AG09309 (cell line): ENCODE data around the gene NFKB2.

ENCODE experiments used
- DNase-seq: peaks from one replicate; pipeline ENCODE4 v3.0.0-alpha.2; 2010; ENCODE audit warnings: low read depth
- H3K4me3 ChIP-seq: 2 replicates; pipeline ENCODE4 v1.5.1; 2011; ENCODE audit warnings: mild to moderate bottlenecking, low read depth, low read length, moderate library complexity; ENCODE audit not compliant: control insufficient read depth
- TF ChIP-seq, protein P1 (sequence below): IDR thresholded peaks from 2 replicates; pipeline ENCODE4 v1.5.1; 2011; ENCODE audit warnings: mild to moderate bottlenecking, low read depth, low read length, inconsistent platforms; ENCODE audit not compliant: insufficient read depth, control insufficient read depth; ENCODE audit errors: missing control alignments

The NFKB2 gene

DNA sequence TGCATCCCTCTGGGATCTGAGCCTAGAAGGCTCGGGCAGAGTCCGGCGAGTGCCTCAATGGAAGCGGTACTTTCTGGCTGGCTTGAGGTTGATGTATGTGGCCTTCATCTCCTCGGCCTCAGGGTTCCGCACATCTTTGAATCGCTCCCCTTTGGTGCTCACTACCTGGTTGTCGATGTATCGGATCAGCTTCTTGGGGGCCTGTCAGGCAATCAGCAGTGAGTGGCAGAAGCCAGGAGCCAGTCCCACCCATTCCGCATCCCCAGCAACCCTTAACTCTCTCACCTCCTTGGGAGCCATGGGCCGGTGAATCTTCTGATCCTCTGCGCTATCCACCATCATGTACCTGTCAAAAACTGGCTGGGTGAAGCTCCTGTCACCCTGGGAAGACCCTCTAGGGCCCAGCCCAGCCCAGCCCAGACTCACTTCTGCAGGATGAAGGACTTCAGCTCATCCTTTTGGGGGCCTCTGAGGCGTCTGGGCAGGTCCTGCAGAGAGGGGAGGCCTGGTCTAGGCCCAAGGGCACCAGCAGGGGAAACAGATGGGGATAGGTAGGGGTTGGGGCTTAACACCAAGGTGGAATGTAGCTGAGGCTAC is 28.0 kb downstream of the NFKB2 start:
- no peak for DNase-seq
- TF ChIP-seq, protein P1, sequence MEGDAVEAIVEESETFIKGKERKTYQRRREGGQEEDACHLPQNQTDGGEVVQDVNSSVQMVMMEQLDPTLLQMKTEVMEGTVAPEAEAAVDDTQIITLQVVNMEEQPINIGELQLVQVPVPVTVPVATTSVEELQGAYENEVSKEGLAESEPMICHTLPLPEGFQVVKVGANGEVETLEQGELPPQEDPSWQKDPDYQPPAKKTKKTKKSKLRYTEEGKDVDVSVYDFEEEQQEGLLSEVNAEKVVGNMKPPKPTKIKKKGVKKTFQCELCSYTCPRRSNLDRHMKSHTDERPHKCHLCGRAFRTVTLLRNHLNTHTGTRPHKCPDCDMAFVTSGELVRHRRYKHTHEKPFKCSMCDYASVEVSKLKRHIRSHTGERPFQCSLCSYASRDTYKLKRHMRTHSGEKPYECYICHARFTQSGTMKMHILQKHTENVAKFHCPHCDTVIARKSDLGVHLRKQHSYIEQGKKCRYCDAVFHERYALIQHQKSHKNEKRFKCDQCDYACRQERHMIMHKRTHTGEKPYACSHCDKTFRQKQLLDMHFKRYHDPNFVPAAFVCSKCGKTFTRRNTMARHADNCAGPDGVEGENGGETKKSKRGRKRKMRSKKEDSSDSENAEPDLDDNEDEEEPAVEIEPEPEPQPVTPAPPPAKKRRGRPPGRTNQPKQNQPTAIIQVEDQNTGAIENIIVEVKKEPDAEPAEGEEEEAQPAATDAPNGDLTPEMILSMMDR = no peak
- no peak overlapping the region for H3K4me3 ChIP-seq

DNA sequence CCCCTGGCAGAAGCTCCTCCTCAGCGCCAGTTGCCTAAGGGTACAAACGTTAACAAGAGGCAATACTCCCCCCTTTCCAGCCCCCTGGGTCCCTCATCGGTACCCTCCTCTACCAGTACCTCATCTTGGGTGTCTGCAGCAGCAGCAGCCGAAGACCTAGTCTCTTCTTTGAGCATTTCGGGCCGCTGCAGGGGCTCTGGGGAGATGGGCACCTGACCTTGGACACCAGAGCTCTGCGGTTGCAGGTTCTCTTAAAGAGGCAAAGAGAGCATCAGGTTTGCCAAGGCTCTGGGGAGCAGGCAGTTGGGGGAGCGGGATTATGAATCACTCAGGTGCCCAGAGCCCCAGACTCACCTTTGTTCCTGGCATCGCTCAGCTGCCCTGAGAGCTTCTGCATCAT is 28.6 kb downstream of the NFKB2 start:
- DNase-seq = no peak
- H3K4me3 ChIP-seq = no peak overlapping the region
- TF ChIP-seq, protein P1 = no peak

DNA sequence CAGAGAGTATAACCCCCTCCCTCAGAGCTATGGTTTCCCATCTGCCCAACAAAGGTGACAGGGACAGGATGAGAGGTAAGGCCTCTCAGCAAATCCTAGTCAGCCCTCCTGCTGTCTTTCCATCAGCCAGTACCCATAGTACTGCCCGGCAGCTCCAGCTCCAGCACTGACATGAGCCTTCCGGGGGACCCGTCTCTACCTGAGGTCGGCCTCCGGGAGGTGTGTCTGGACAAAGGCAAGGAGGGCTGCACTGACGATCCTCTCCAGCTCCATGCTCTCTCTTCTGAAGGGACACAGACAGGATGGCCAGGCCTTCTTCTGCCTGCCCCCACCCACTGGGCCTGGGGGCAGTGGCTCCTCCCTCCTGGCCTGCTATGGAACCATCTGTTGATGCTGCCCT is 29.4 kb downstream of the NFKB2 start:
- H3K4me3 ChIP-seq = no peak overlapping the region
- no peak for DNase-seq
- TF ChIP-seq, protein P1 = no peak

DNA sequence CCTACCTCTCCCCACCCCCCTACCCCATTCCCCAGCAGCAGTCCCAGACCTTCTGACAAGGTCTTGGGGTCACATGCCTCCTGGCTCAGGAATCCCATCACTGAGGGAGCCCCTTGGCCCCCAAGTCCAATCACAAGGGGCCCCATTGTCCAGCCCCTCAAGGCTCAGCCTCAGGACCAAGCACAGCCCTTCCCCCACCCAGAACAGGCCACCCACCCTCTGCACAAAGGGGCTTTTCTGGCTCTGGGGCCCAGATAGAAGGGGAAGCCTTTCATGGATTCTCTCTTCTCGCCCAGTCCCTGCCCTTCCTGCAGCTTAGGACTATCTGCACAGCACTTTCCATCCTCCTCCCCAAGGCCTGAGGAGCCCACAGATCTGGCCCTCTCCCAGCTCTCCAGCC is 29.9 kb downstream of the NFKB2 start:
- no peak overlapping the region for H3K4me3 ChIP-seq
- TF ChIP-seq, protein P1 = no peak
- no peak for DNase-seq

DNA sequence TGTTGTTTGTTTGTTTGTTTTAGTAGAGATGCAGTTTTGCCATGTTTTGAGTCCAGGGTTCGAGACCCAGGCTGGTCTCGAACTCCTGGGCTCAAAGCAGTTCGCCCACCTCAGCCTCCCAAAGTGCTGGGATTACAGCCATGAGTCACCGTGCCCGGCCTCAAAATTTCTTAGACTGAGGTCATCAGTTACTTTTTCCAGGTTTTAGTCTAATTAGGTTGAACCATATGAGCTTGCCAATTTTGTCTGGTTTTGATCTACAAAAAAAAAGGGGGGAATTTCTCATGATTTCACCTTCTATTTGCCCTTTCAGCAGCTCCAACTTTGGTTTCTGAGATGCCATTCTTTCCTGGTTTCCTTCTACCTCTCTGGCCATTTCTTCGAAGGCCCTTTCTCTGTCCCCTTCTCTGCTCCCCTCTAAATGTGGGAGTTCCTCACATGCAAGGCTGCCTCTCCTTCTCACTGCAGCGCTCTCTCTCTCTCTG is 31.3 kb downstream of the NFKB2 start:
- TF ChIP-seq, protein P1 = no peak

DNA sequence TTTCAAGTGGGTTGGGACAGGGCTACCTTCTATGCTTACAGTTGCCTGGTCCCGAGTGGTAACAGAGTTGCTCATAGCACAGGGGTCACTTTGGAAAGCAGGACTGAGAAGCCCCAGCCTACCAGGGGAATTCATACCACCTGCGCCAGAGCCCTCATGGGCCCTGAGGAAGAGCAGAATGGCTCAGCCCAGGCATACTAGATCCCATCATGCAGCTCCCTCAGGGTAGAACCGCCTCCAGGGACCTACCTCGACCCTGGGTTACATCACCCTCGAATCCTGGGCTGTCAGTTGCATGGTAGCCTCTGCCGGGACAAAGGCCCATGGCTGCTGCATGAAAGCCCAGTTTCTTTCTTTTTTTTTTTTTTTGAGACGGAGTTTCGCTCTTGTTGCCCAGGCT is 34.0 kb downstream of the NFKB2 start:
- TF ChIP-seq, protein P1 = no peak
- H3K4me3 ChIP-seq = no peak overlapping the region
- DNase-seq = no peak

More for the DNA sequence above, 31.3 kb downstream of the NFKB2 start:
- no peak for DNase-seq
- no peak overlapping the region for H3K4me3 ChIP-seq

DNA sequence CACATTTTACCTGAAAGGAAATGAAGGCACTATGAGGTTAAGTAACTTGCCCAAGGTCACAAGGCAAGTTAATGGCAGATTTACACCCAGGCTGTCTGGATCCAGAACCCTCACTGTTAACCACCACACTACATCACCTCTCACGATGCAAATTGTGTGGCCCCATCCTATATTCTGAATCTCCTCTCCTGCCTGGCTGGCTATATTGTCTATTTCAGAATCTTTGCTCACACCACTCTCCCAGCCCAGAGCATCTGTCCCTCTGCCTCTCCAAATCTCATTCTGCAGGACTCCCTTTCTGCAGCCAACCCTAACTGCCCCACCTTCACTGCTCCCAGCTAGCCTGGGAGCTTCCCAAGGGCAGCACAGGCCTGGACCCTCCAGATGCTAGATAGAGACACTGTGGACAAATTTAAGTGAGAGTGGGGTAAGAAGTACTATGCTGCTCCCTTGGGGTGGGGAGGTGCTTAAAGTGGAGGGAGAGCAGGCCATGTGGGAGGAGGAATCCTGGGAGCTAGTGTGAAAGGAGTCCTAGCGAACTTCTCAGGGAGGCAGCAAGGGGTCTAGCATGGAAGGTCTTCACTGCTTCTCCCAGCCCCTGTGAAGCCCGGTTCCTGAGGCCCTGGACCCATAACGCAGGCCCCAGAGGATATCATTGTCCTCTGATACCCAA is 36.1 kb downstream of the NFKB2 start:
- H3K4me3 ChIP-seq = peak overlapping the region; percentile 89
- TF ChIP-seq, protein P1 = no peak
- DNase-seq = no peak
